ENCODE results near the gene CHCHD2. TPM values are rescaled to one million over a fixed set of nuclear protein-coding genes. Genes with fewer than 3 reads are reported as not detected.
A peak's percentile ranks its signal among the peaks of the same experiment; 100 is the strongest.

CHCHD2 gene
- total RNA-seq, 2 donors from 2014 or later: 44.7 to 88.8 TPM

- no peak for TF ChIP-seq CTCF (conservative IDR thresholded peaks at IDR 0.05)
- peaks cover 57% of the 10 kb centered on the region for H3K36me3 ChIP-seq (ENCODE audit: control insufficient read depth, insufficient read depth, low read length)
Observed at GRCh38 chr7:56063500-56063881, 42.8 kb downstream of the CHCHD2 start.

GRCh38 chr7:56062382-56062781 is 43.9 kb downstream of the CHCHD2 start:
- Histone ChIP-seq H3K4me3 (ENCODE audit: low read length) (no peak overlapping the region), H3K27ac (ENCODE audit: low read depth, low read length) (no peak overlapping the region), H3K4me1 (ENCODE audit: control insufficient read depth, insufficient read depth, low read length) (peaks cover 3% of the 10 kb centered on the region), H3K27me3 (ENCODE audit: control insufficient read depth, insufficient read depth, low read length, poor library complexity, severe bottlenecking) (no peaks in the 10 kb centered on the region), H3K36me3 (ENCODE audit: control insufficient read depth, insufficient read depth, low read length) (peaks cover 64% of the 10 kb centered on the region), H3K9ac (ENCODE audit: extremely low read depth, low read length, poor library complexity, severe bottlenecking) (no peak overlapping the region), H3K9me3 (ENCODE audit: control insufficient read depth, low read length) (no peaks in the 10 kb centered on the region)
- H3K36me3 Mint-ChIP-seq (ENCODE audit: low read depth): peaks cover 64% of the 10 kb centered on the region
- H3K4me3 Mint-ChIP-seq: no peak overlapping the region
- no peak for DNase-seq
- H3K9me3 Mint-ChIP-seq: no peaks in the 10 kb centered on the region
- H3K27me3 Mint-ChIP-seq (ENCODE audit: insufficient read depth): no peaks in the 10 kb centered on the region
- peaks cover 3% of the 10 kb centered on the region for H3K4me1 Mint-ChIP-seq
- peak overlapping the region; percentile 50 for H3K27ac Mint-ChIP-seq
- TF ChIP-seq CTCF (conservative IDR thresholded peaks at IDR 0.05): no peak
- 94 to 100% methylated on average over 2 of the region's 2 CpGs for WGBS, 2 experiments (ENCODE audit: insufficient coverage in 1 of 2, insufficient read length in 1 of 2)

More at GRCh38 chr7:56063500-56063881, 42.8 kb downstream of the CHCHD2 start:
- Histone ChIP-seq H3K27ac (ENCODE audit: low read depth, low read length) (peak overlapping the region; percentile 66), H3K9me3 (ENCODE audit: control insufficient read depth, low read length) (no peaks in the 10 kb centered on the region), H3K4me1 (ENCODE audit: control insufficient read depth, insufficient read depth, low read length) (peaks cover 3% of the 10 kb centered on the region), H3K27me3 (ENCODE audit: control insufficient read depth, insufficient read depth, low read length, poor library complexity, severe bottlenecking) (no peaks in the 10 kb centered on the region), H3K9ac (ENCODE audit: extremely low read depth, low read length, poor library complexity, severe bottlenecking) (peak overlapping the region; percentile 19), H3K4me3 (ENCODE audit: low read length) (peak overlapping the region; percentile 89)
- Mint-ChIP-seq H3K4me3 (peak overlapping the region; percentile 93), H3K36me3 (ENCODE audit: low read depth) (peaks cover 57% of the 10 kb centered on the region), H3K27ac (peak overlapping the region; percentile 87), H3K9me3 (no peaks in the 10 kb centered on the region), H3K4me1 (peaks cover 3% of the 10 kb centered on the region), H3K27me3 (ENCODE audit: insufficient read depth) (no peaks in the 10 kb centered on the region)
- 87 to 95% methylated on average over 3 to 7 of the region's 7 CpGs for WGBS, 2 experiments (ENCODE audit: insufficient coverage in 1 of 2, insufficient read length in 1 of 2)
- no peak for DNase-seq

- peaks cover 61% of the 10 kb centered on the region for H3K36me3 Mint-ChIP-seq (ENCODE audit: low read depth)
- H3K27ac Mint-ChIP-seq: peak overlapping the region; percentile 85
- H3K4me3 Mint-ChIP-seq: peak overlapping the region; percentile 81
- Histone ChIP-seq H3K36me3 (ENCODE audit: control insufficient read depth, insufficient read depth, low read length) (peaks cover 61% of the 10 kb centered on the region), H3K27ac (ENCODE audit: low read depth, low read length) (no peak overlapping the region), H3K27me3 (ENCODE audit: control insufficient read depth, insufficient read depth, low read length, poor library complexity, severe bottlenecking) (no peaks in the 10 kb centered on the region), H3K4me1 (ENCODE audit: control insufficient read depth, insufficient read depth, low read length) (peaks cover 9% of the 10 kb centered on the region), H3K9ac (ENCODE audit: extremely low read depth, low read length, poor library complexity, severe bottlenecking) (no peak overlapping the region), H3K9me3 (ENCODE audit: control insufficient read depth, low read length) (no peaks in the 10 kb centered on the region), H3K4me3 (ENCODE audit: low read length) (peak overlapping the region; percentile 88)
- DNase-seq: no peak
- WGBS, 2 experiments (ENCODE audit: insufficient coverage in 1 of 2, insufficient read length in 1 of 2): 97 to 100% methylated on average over 2 of the region's 2 CpGs
- no peak for TF ChIP-seq CTCF (conservative IDR thresholded peaks at IDR 0.05)
- no peaks in the 10 kb centered on the region for H3K9me3 Mint-ChIP-seq
- H3K27me3 Mint-ChIP-seq (ENCODE audit: insufficient read depth): no peaks in the 10 kb centered on the region
- H3K4me1 Mint-ChIP-seq: peaks cover 16% of the 10 kb centered on the region
Observed at GRCh38 chr7:56053993-56054392, 52.3 kb downstream of the CHCHD2 start.

Data from endodermal cell (in vitro differentiated cells).